H1 (cell line): ENCODE measurements around the gene PLD3. TPM values are rescaled to one million over a fixed set of nuclear protein-coding genes. Genes with fewer than 3 reads are reported as not detected.

Experiments used
- CTCF ChIA-PET: fragments of 300-600 bp; sonication (Branson Sonifier 250); formaldehyde crosslinking; loops from one replicate; lab custom pipeline; 2021; ENCODE audit not compliant: partially characterized antibody; lab: Charles Lee
- POLR2A ChIA-PET: fragments of 300-600 bp; sonication (Branson Sonifier 250); formaldehyde crosslinking; loops from one replicate; lab custom pipeline; 2021; ENCODE audit warnings: inconsistent platforms; ENCODE audit not compliant: partially characterized antibody; lab: Charles Lee
- DNase-seq, 2 experiments: peaks; one replicate each; pipeline versions ENCODE4 v3.0.0 to v3.0.0-alpha.2; 2010 to 2022; ENCODE audit warnings: low spot score in 2 of 2, low read depth in 1 of 2, mixed read lengths in 1 of 2
- FAIRE-seq: peaks from 2 replicates; lab custom pipeline; 2011; peaks lifted over from hg19 to GRCh38; lab: Jason Lieb, UNC
- H2AFZ ChIP-seq: 2 replicates; pipeline ENCODE4 v1.8.1; 2012; ENCODE audit warnings: low read length, inconsistent platforms
- H2AK5ac ChIP-seq: 2 replicates; pipeline ENCODE4 v1.6.1; 2013; ENCODE audit warnings: low read depth, low read length
- H2BK120ac ChIP-seq: replicated peaks from 2 replicates; pipeline ENCODE3; 2013; ENCODE audit warnings: low read depth, low read length, inconsistent platforms
- H2BK12ac ChIP-seq: 2 replicates; pipeline ENCODE4 v1.6.1; 2013; ENCODE audit warnings: low read depth, low read length
- H2BK15ac ChIP-seq: 2 replicates; pipeline ENCODE4 v1.6.1; 2013; ENCODE audit warnings: low read length
- H2BK20ac ChIP-seq: 2 replicates; pipeline ENCODE4 v1.6.1; 2013; ENCODE audit warnings: low read length
- H2BK5ac ChIP-seq: 2 replicates; pipeline ENCODE4 v1.6.1; 2013; ENCODE audit warnings: low read depth, low read length
- H3K14ac ChIP-seq: 2 replicates; pipeline ENCODE4 v1.6.1; 2013; ENCODE audit warnings: inconsistent platforms; ENCODE audit not compliant: insufficient read length
- H3K18ac ChIP-seq: 2 replicates; pipeline ENCODE4 v1.6.1; 2013; ENCODE audit warnings: low read length; ENCODE audit errors: extremely low read depth
- H3K23ac ChIP-seq: 2 replicates; pipeline ENCODE4 v1.6.1; 2013; ENCODE audit warnings: inconsistent platforms; ENCODE audit not compliant: insufficient read length
- H3K23me2 ChIP-seq: 2 replicates; pipeline ENCODE4 v1.6.1; 2013; ENCODE audit warnings: low read depth, low read length
- H3K27ac ChIP-seq: 2 replicates; pipeline ENCODE4 v1.6.1; 2011; ENCODE audit warnings: low read depth, low read length, inconsistent platforms
- H3K27me3 ChIP-seq, 4 experiments: replicated peaks in 1 of 4; 1 replicate in 1 of 4; 2 replicates in 3 of 4; pipeline versions ENCODE4 v1.6.1 to v1.8.1; 2011 to 2013; ENCODE audit warnings: low read length in 3 of 4, mild to moderate bottlenecking in 3 of 4, inconsistent platforms in 2 of 4, mixed read lengths in 2 of 4, moderate library complexity in 1 of 4; ENCODE audit not compliant: control insufficient read depth in 3 of 4, insufficient read depth in 3 of 4; ENCODE audit errors: extremely low read depth in 1 of 4
- H3K36me3 ChIP-seq, 4 experiments: 2 replicates each; pipeline versions ENCODE4 v1.6.1 to v1.8.1; 2011 to 2013; ENCODE audit warnings: mild to moderate bottlenecking in 4 of 4, low read length in 3 of 4, moderate library complexity in 2 of 4, control low read depth in 1 of 4, inconsistent platforms in 1 of 4; ENCODE audit not compliant: insufficient read depth in 4 of 4, control insufficient read depth in 2 of 4
- H3K4ac ChIP-seq: replicated peaks from 2 replicates; pipeline ENCODE3; 2013; ENCODE audit warnings: low read length, low read depth, mixed read lengths, inconsistent platforms; ENCODE audit not compliant: insufficient read length
- H3K4me1 ChIP-seq, 4 experiments: replicated peaks in 1 of 4; 1 replicate in 1 of 4; 2 replicates in 3 of 4; pipeline versions ENCODE4 v1.6.1 to v1.8.1; 2011 to 2013; ENCODE audit warnings: low read length in 3 of 4, inconsistent platforms in 2 of 4, mixed read lengths in 1 of 4; ENCODE audit not compliant: insufficient read depth in 4 of 4, control insufficient read depth in 3 of 4
- H3K4me2 ChIP-seq, 2 experiments: 2 replicates each; pipeline versions ENCODE4 v1.6.1 to v1.8.1; 2011 to 2013; ENCODE audit warnings: low read depth in 2 of 2, low read length in 2 of 2, control low read depth in 1 of 2, inconsistent platforms in 1 of 2, mild to moderate bottlenecking in 1 of 2; ENCODE audit not compliant: insufficient read depth in 1 of 2
- H3K4me3 ChIP-seq, 4 experiments: fragments of 200-600, 300-600 bp in 1 of 4; sonication (generic), shearing (Covaris generic), sonication (Bioruptor Twin) in 1 of 4; 2 replicates each; pipeline versions ENCODE4 v1.5.1 to v1.8.1; 2011 to 2016; ENCODE audit warnings: low read length in 4 of 4, low read depth in 3 of 4, control low read depth in 2 of 4, inconsistent platforms in 2 of 4, mild to moderate bottlenecking in 2 of 4, mixed read lengths in 1 of 4, moderate library complexity in 1 of 4; ENCODE audit not compliant: insufficient read depth in 2 of 4; ENCODE audit errors: extremely low read depth in 1 of 4
- H3K56ac ChIP-seq: replicated peaks from 2 replicates; pipeline ENCODE3; 2013; ENCODE audit warnings: low read depth, mild to moderate bottlenecking, mixed read lengths, low read length, inconsistent platforms; ENCODE audit not compliant: insufficient read length
- H3K79me1 ChIP-seq: 2 replicates; pipeline ENCODE4 v1.6.1; 2013; ENCODE audit warnings: low read depth, low read length, control low read depth
- H3K79me2 ChIP-seq, 2 experiments: 2 replicates each; pipeline versions ENCODE4 v1.6.1 to v1.8.1; 2012 to 2013; ENCODE audit warnings: low read length in 2 of 2, mild to moderate bottlenecking in 2 of 2, inconsistent platforms in 1 of 2; ENCODE audit not compliant: insufficient read depth in 2 of 2, control insufficient read depth in 1 of 2
- H3K9ac ChIP-seq, 4 experiments: replicated peaks in 1 of 4; 1 replicate in 1 of 4; 2 replicates in 3 of 4; pipeline versions ENCODE4 v1.6.1 to v1.8.1; 2011 to 2013; ENCODE audit warnings: low read depth in 3 of 4, low read length in 3 of 4, control low read depth in 2 of 4, mild to moderate bottlenecking in 2 of 4, moderate library complexity in 2 of 4, inconsistent platforms in 1 of 4; ENCODE audit errors: extremely low read depth in 1 of 4
- H3K9me3 ChIP-seq, 2 experiments: 2 replicates each; pipeline versions ENCODE4 v1.6.1 to v1.8.1; 2012 to 2013; ENCODE audit warnings: mild to moderate bottlenecking in 2 of 2, moderate library complexity in 2 of 2, control low read depth in 1 of 2, inconsistent platforms in 1 of 2, low read depth in 1 of 2, low read length in 1 of 2, mixed read lengths in 1 of 2; ENCODE audit not compliant: insufficient read depth in 2 of 2
- H4K20me1 ChIP-seq, 2 experiments: replicated peaks in 1 of 2; 2 replicates each; pipeline versions ENCODE3 to v1.8.1; 2011 to 2013; ENCODE audit warnings: inconsistent platforms in 2 of 2, low read length in 2 of 2, mild to moderate bottlenecking in 1 of 2; ENCODE audit not compliant: insufficient read depth in 2 of 2, control insufficient read depth in 1 of 2
- H4K5ac ChIP-seq: 2 replicates; pipeline ENCODE4 v1.6.1; 2013; ENCODE audit warnings: low read length, low read depth, mixed read lengths, inconsistent platforms; ENCODE audit not compliant: insufficient read length
- H4K8ac ChIP-seq: 2 replicates; pipeline ENCODE4 v1.8.0; 2013; ENCODE audit warnings: mild to moderate bottlenecking, moderate library complexity, low read length, inconsistent platforms; ENCODE audit not compliant: insufficient read depth; ENCODE audit errors: extremely low read depth
- H4K91ac ChIP-seq: replicated peaks from 2 replicates; pipeline ENCODE3; 2013; ENCODE audit warnings: low read length, mixed read lengths, inconsistent platforms; ENCODE audit not compliant: insufficient read length
- ATF3 ChIP-seq: IDR thresholded peaks from 2 replicates; pipeline ENCODE4 v1.6.1; 2011; ENCODE audit warnings: low read depth, mild to moderate bottlenecking, low read length; ENCODE audit not compliant: insufficient read depth
- BACH1 ChIP-seq: IDR thresholded peaks from 2 replicates; pipeline ENCODE4 v1.6.1; 2012; ENCODE audit warnings: low read length, improper control_type of control experiment
- BRCA1 ChIP-seq: IDR thresholded peaks from 2 replicates; pipeline ENCODE4 v1.6.1; 2012; ENCODE audit warnings: low read depth, low read length, improper control_type of control experiment
- CEBPB ChIP-seq: IDR thresholded peaks from 2 replicates; pipeline ENCODE4 v1.6.1; 2012; ENCODE audit warnings: low read depth, low read length
- GABPA ChIP-seq: IDR thresholded peaks from 2 replicates; pipeline ENCODE4 v1.6.1; 2011; ENCODE audit warnings: mild to moderate bottlenecking, low read length, moderate library complexity, borderline replicate concordance; ENCODE audit not compliant: insufficient read depth
- KDM5A ChIP-seq: fragments of 200-600 bp; IDR thresholded peaks from 2 replicates; pipeline ENCODE4 v1.7.1; 2012; ENCODE audit warnings: mild to moderate bottlenecking, low read length, inconsistent platforms, mixed read lengths
- MAFK ChIP-seq: IDR thresholded peaks from 2 replicates; pipeline ENCODE4 v1.6.1; 2012; ENCODE audit warnings: low read depth, mild to moderate bottlenecking, improper control_type of control experiment, low read length
- NRF1 ChIP-seq: IDR thresholded peaks from 2 replicates; pipeline ENCODE4 v1.6.1; 2011; ENCODE audit warnings: mild to moderate bottlenecking, low read depth, low read length, improper control_type of control experiment
- POLR2A ChIP-seq, 2 experiments: IDR thresholded peaks; 1 replicate in 1 of 2; 2 replicates in 1 of 2; pipeline ENCODE4 v1.6.1; 2011; ENCODE audit warnings: low read depth in 2 of 2, low read length in 2 of 2, mild to moderate bottlenecking in 2 of 2; ENCODE audit errors: control extremely low read depth in 1 of 2
- POLR2AphosphoS5 ChIP-seq: IDR thresholded peaks from 2 replicates; pipeline ENCODE4 v1.6.1; 2011; ENCODE audit warnings: low read depth, low read length
- RXRA ChIP-seq: IDR thresholded peaks from 2 replicates; pipeline ENCODE4 v1.6.1; 2011; ENCODE audit warnings: low read depth, mild to moderate bottlenecking, low read length, moderate library complexity; ENCODE audit not compliant: insufficient read depth
- SIX5 ChIP-seq: IDR thresholded peaks from 2 replicates; pipeline ENCODE4 v1.6.1; 2011; ENCODE audit warnings: mild to moderate bottlenecking, low read depth, low read length
- SP1 ChIP-seq: IDR thresholded peaks from 2 replicates; pipeline ENCODE4 v1.6.1; 2011; ENCODE audit warnings: low read depth, low read length
- SP4 ChIP-seq: IDR thresholded peaks from 2 replicates; pipeline ENCODE4 v1.6.1; 2012; ENCODE audit warnings: low read length, inconsistent platforms
- TBP ChIP-seq: IDR thresholded peaks from 2 replicates; pipeline ENCODE4 v1.6.1; 2011; ENCODE audit warnings: low read depth, low read length, improper control_type of control experiment
- WGBS, 2 experiments: shearing (Covaris generic) in 1 of 2; methylation state at CpG; one replicate each; pipeline versions ENCODE4 v1.1.6 to v1.1.7; 2013 to 2015; ENCODE audit warnings: low lambda C conversion rate in 2 of 2, mixed read lengths in 2 of 2, inconsistent platforms in 1 of 2, low coverage in 1 of 2, missing lambda C conversion rate in 1 of 2; ENCODE audit not compliant: insufficient replicate concordance in 2 of 2, insufficient coverage in 1 of 2, insufficient read length in 1 of 2; ENCODE audit errors: extremely low coverage in 1 of 2, missing lambda C conversion rate in 1 of 2; 5-methylcytosine and 5-hydroxymethylcytosine counted together
- polyA plus RNA-seq, 7 experiments: library from polyadenylated mRNA; depleted of rRNA in 3 of 7; stranded (reverse) in 5 of 7; unstranded in 2 of 7; fragments of >200 nt in 5 of 7; fragments of 200-250 nt in 2 of 7; gene quantifications; 1 replicate in 5 of 7; 2 replicates in 1 of 7; 4 replicates in 1 of 7; pipeline versions ENCODE4 v1.2.1 to v1.2.3, GENCODE V29; 2011 to 2013; ENCODE audit warnings: missing spikeins in 2 of 7, mixed read lengths in 2 of 7
- total RNA-seq: library from RNA; stranded (reverse); fragmentation: NEBNext Ultra II Directional; extraction: Animal tissue kit (Norgen Biotek cat#: 25700); gene quantifications from 2 replicates; pipeline ENCODE4 v1.2.1, GENCODE V29; 2021

Gene PLD3
- total and polyA plus RNA-seq, 2 of the 8 experiments (the other 6 are each of a cell fraction or from before 2014, with no cell fraction given) = 180 to 543 TPM

GRCh38 chr19:40342644-40343311 is 5.7 kb upstream of the PLD3 start:
- Histone ChIP-seq H2BK5ac (no peak overlapping the region; the same call in 1 of the 2 replicates), H4K5ac (no peak overlapping the region), H3K79me2 (peaks cover 0 to 10% of the 10 kb centered on the region in 2 experiments; a peak in 2 of 4 replicates), H3K79me1 (peaks cover 5% of the 10 kb centered on the region; the same call in 1 of the 2 replicates), H3K36me3 (no peaks in the 10 kb centered on the region; a peak in 2 of 8 replicates), H3K4me1 (no peaks in the 10 kb centered on the region), H4K8ac (no peak overlapping the region), H2BK12ac (no peak overlapping the region), H2BK20ac (no peak overlapping the region), H3K4me3 (no peak overlapping the region), H3K9me3 (no peaks in the 10 kb centered on the region), H3K23ac (no peak overlapping the region), H2AFZ (no peak overlapping the region), H3K27me3 (no peaks in the 10 kb centered on the region), H3K56ac (no peak overlapping the region), H2BK15ac (no peak overlapping the region), H2AK5ac (no peak overlapping the region), H3K18ac (no peak overlapping the region), H3K4me2 (no peak overlapping the region), H3K4ac (no peak overlapping the region), H2BK120ac (no peak overlapping the region), H3K27ac (no peak overlapping the region), H4K20me1 (peaks cover 0 to 9% of the 10 kb centered on the region in 2 experiments), H3K9ac (no peak overlapping the region; a peak in 1 of 7 replicates), H3K23me2 (no peaks in the 10 kb centered on the region), H3K14ac (no peak overlapping the region), H4K91ac (no peak overlapping the region)
- FAIRE-seq (no peak), DNase-seq (no peak)
- ChIA-PET POLR2A (interaction anchor here (1.3 kb wide), 1 partner anchor 24 kb away, joined by 3 read pairs; no protein-coding TSS in a partner anchor), CTCF (no interaction called here)
- 89% methylated on average over 11 of the region's 11 CpGs; no CpG with 5 or more reads in 1 of the 2 experiments for WGBS, 2 experiments
- TF ChIP-seq SIX5 (no peak), TBP (no peak), SP4 (no peak), POLR2AphosphoS5 (no peak), SP1 (no peak), MAFK (no peak), GABPA (no peak), CEBPB (no peak), POLR2A (IDR thresholded peaks at IDR 0.05; ENCODE audit: control extremely low read depth in 1 of 2, low read depth in 2 of 2, low read length in 2 of 2) (no peak), KDM5A (no peak), RXRA (no peak), NRF1 (no peak), BRCA1 (no peak), ATF3 (no peak), BACH1 (no peak)
